ENCODE data around the gene CRYBG2. TPM values are rescaled to one million over a fixed set of nuclear protein-coding genes. Genes with fewer than 3 reads are reported as not detected.

The CRYBG2 gene
- total RNA-seq, 1 experiment from 2014 or later = 0.64 TPM

DNA sequence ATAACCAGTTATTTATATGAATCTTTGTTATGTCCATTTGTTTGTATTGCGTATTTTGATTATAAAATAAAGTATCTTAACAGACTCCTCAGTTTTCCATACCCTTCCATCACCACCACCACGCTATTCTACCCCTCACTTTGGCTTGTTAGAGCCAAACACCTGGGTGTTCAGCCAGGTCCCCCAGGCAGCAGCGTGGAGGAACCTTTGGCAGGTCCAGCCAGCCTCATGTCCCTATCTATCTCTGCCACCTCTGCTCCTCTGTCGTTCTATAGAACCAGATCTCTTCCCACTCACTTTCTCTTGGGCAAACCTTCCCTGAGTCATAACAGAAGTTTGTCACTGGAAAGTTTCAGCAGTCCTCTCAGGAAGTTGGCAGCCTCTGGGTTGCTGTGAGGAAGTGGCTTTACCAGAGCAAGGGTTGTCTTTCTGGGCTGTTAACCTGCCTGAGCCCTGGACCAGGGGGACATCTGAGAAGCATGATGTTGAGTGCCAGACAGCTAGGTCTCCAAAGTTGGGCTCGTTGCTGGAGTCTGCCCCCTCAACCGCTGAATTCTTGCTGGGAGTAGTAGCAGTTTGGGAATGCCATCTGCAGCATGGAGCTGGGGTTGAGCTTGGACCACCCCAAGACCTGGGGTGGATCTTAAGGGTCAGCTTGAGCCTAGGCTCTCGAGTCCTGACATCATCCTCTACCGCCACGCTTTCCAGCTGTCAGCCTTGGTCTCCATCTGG, 75.0 kb downstream of the CRYBG2 start:
- Histone ChIP-seq H3K4me1 (ENCODE audit: control insufficient read depth, insufficient read depth, low read length) (peaks cover 51% of the 10 kb centered on the region), H3K9me3 (ENCODE audit: control insufficient read depth, insufficient read depth, low read depth, low read length) (no peaks in the 10 kb centered on the region), H3K4me3 (ENCODE audit: low read depth in 2 of 2, low read length in 2 of 2) (peak overlapping the region; percentile 78), H3K36me3 (ENCODE audit: control insufficient read depth, insufficient read depth, low read length) (peaks cover 10% of the 10 kb centered on the region), H3K27me3 (ENCODE audit: control insufficient read depth, insufficient read depth, low read length) (no peaks in the 10 kb centered on the region), H3K27ac (ENCODE audit: low read length) (peak overlapping the region; percentile 96)
- DNase-seq (ENCODE audit: low read depth, low spot score) = no peak
- intact Hi-C loops (cut with micrococcal nuclease; ENCODE audit: unreplicated experiment) = no loop called here
- no peak for ATAC-seq
- CTCF ChIA-PET = interaction anchor here (0.6 kb wide), 1 partner anchor 44 kb away, joined by 3 read pairs; no protein-coding TSS in a partner anchor
- POLR2A ChIA-PET = interaction anchor here (0.6 kb wide), 1 partner anchor 1391 kb away, joined by 3 read pairs; no protein-coding TSS in a partner anchor
- TF ChIP-seq, protein P1, sequence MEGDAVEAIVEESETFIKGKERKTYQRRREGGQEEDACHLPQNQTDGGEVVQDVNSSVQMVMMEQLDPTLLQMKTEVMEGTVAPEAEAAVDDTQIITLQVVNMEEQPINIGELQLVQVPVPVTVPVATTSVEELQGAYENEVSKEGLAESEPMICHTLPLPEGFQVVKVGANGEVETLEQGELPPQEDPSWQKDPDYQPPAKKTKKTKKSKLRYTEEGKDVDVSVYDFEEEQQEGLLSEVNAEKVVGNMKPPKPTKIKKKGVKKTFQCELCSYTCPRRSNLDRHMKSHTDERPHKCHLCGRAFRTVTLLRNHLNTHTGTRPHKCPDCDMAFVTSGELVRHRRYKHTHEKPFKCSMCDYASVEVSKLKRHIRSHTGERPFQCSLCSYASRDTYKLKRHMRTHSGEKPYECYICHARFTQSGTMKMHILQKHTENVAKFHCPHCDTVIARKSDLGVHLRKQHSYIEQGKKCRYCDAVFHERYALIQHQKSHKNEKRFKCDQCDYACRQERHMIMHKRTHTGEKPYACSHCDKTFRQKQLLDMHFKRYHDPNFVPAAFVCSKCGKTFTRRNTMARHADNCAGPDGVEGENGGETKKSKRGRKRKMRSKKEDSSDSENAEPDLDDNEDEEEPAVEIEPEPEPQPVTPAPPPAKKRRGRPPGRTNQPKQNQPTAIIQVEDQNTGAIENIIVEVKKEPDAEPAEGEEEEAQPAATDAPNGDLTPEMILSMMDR (IDR thresholded peaks at IDR 0.05) = no peak
- TF ChIP-seq, protein P2, sequence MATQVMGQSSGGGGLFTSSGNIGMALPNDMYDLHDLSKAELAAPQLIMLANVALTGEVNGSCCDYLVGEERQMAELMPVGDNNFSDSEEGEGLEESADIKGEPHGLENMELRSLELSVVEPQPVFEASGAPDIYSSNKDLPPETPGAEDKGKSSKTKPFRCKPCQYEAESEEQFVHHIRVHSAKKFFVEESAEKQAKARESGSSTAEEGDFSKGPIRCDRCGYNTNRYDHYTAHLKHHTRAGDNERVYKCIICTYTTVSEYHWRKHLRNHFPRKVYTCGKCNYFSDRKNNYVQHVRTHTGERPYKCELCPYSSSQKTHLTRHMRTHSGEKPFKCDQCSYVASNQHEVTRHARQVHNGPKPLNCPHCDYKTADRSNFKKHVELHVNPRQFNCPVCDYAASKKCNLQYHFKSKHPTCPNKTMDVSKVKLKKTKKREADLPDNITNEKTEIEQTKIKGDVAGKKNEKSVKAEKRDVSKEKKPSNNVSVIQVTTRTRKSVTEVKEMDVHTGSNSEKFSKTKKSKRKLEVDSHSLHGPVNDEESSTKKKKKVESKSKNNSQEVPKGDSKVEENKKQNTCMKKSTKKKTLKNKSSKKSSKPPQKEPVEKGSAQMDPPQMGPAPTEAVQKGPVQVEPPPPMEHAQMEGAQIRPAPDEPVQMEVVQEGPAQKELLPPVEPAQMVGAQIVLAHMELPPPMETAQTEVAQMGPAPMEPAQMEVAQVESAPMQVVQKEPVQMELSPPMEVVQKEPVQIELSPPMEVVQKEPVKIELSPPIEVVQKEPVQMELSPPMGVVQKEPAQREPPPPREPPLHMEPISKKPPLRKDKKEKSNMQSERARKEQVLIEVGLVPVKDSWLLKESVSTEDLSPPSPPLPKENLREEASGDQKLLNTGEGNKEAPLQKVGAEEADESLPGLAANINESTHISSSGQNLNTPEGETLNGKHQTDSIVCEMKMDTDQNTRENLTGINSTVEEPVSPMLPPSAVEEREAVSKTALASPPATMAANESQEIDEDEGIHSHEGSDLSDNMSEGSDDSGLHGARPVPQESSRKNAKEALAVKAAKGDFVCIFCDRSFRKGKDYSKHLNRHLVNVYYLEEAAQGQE (IDR thresholded peaks at IDR 0.05; ENCODE audit: insufficient read depth in 1 of 2, low read depth in 2 of 2, low read length in 1 of 2) = no peak
- TF ChIP-seq POLR2AphosphoS5 (IDR thresholded peaks at IDR 0.05; ENCODE audit: low read depth, low read length) (no peak), SIN3A (IDR thresholded peaks at IDR 0.05; ENCODE audit: borderline replicate concordance, insufficient read depth, low read depth, low read length) (no peak), TCF7L2 (IDR thresholded peaks at IDR 0.05; ENCODE audit: low read depth, low read length) (no peak)
- in situ Hi-C loops (cut with HindIII; ENCODE audit: low pct_unique_long_range_greater_than_20kb, low sequenced_read_pairs) = no loop called here
- TSS peak; percentile 28 for BruUV-seq (replicated peaks)

DNA sequence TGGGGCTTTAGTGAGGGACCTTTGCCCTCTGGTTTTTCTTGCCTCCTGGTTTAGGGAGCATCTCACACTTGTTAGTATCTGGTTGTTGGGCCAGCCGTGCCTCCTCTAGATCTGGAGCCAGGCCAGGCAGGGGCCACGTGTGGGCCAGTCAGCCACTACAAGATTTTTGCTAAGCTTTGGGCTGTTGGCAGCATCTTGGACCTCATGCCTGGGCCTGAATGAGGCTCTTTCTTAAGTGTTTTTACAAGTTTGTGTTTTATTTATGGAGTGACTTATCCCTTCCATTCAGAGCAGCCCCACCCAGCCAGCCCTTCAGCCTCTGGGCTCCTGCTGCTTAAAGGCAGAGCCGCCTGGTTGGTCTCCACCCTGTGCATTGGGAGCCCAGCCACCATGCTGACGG, 75.6 kb downstream of the CRYBG2 start:
- no peaks in the 10 kb centered on the region for H3K27me3 ChIP-seq (ENCODE audit: control insufficient read depth, insufficient read depth, low read length)
- BruUV-seq (replicated peaks) = no TSS peak
- intact Hi-C loops (cut with micrococcal nuclease; ENCODE audit: unreplicated experiment) (no loop called here), in situ Hi-C loops (cut with HindIII; ENCODE audit: low pct_unique_long_range_greater_than_20kb, low sequenced_read_pairs) (no loop called here)
- H3K36me3 ChIP-seq (ENCODE audit: control insufficient read depth, insufficient read depth, low read length) = peaks cover 10% of the 10 kb centered on the region
- ChIA-PET CTCF (no interaction called here), POLR2A (no interaction called here)
- H3K4me1 ChIP-seq (ENCODE audit: control insufficient read depth, insufficient read depth, low read length) = peaks cover 51% of the 10 kb centered on the region
- TF ChIP-seq, protein P1 (IDR thresholded peaks at IDR 0.05) = no peak
- no peak for TF ChIP-seq TCF7L2 (IDR thresholded peaks at IDR 0.05; ENCODE audit: low read depth, low read length)
- no peak for TF ChIP-seq SIN3A (IDR thresholded peaks at IDR 0.05; ENCODE audit: borderline replicate concordance, insufficient read depth, low read depth, low read length)
- TF ChIP-seq, protein P2 (IDR thresholded peaks at IDR 0.05; ENCODE audit: insufficient read depth in 1 of 2, low read depth in 2 of 2, low read length in 1 of 2) = no peak
- TF ChIP-seq POLR2AphosphoS5 (IDR thresholded peaks at IDR 0.05; ENCODE audit: low read depth, low read length) = no peak
- peak overlapping the region; percentile 96 for H3K27ac ChIP-seq (ENCODE audit: low read length)
- ATAC-seq (0 out of 2 replicates have a peak, but pooled peaks have one; percentile 10), DNase-seq (ENCODE audit: low read depth, low spot score) (no peak)
- no peak overlapping the region for H3K4me3 ChIP-seq (ENCODE audit: low read depth in 2 of 2, low read length in 2 of 2)
- H3K9me3 ChIP-seq (ENCODE audit: control insufficient read depth, insufficient read depth, low read depth, low read length) = no peaks in the 10 kb centered on the region

Measured in Panc1 (cell line).